GM19324 (cell line): Measurements from ENCODE around the gene GMDS.

Experiments
- ATAC-seq: cut with Tn5 transposase; IDR thresholded peaks from one replicate; pipeline ENCODE4 v1.9.1; 2021; ENCODE audit warnings: mild to moderate bottlenecking, moderate library complexity; ENCODE audit not compliant: unreplicated experiment, low FRiP score

Gene GMDS

GRCh38 chr6:2209226-2209809 is 36.1 kb downstream of the GMDS start:
- ATAC-seq: no peak

DNA sequence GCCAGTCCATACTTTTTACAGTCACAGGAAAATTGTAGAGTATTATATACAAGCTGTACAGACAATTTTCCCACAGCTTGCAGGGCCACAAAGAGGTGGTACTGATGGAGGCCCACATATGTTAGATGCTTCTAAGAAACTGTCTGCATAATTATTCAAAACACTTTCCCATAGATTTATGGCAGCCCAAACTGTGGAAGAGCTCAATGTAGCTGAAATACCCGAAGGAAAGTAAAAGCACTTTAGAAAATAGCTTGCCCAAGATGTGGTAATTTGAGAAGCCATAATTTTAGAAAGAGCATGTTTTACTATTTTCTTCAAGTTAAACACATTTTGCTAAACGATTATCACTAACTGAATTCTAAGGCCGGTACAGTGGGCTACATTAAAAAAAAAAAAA is 36.9 kb downstream of the GMDS start:
- ATAC-seq: no peak

DNA sequence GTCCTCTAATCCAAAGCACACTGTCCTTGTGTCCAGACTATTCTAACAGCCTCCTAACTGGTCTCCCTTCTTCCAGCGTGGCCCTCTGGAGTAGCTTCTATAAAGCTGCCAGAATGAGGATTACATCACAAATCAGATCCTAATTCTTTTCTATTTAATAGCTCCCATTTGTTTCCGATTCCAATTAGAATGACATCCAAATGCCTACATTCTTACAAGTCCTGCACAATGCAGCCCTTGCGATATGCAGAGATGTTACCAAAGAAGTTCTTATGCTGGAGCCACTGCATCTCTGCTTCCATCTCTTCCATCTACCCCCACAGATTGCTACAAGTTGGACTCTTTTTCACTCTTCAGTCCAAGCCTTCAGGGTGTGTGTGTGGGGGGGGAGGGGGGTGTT is 40.0 kb downstream of the GMDS start:
- ATAC-seq: no peak

GRCh38 chr6:2204272-2204671 is 41.1 kb downstream of the GMDS start:
- no peak for ATAC-seq

DNA sequence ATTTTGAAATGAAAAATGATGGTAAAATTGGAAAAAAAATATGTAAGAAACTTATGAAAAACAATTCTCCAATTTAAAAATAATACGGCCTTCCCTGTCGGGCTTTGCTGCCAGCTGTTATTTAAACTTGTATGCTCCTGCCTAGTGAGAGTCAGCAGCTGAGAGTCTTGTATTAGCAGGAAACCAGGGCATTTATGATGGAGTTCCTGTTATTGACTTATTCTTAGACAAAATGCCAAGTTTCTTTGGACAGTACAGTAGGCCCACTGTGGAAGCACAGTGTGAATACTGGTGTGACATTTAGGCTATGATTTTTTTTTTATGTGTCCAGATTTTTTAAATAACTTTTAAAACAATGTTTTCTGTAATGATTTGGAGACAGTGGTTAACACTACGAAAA is 42.1 kb downstream of the GMDS start:
- no peak for ATAC-seq

GRCh38 chr6:2197984-2198383 is 47.4 kb downstream of the GMDS start:
- ATAC-seq: no peak

- no peak for ATAC-seq
These were observed 48.2 kb downstream of the GMDS start for GRCh38 chr6:2197177-2197671.

DNA sequence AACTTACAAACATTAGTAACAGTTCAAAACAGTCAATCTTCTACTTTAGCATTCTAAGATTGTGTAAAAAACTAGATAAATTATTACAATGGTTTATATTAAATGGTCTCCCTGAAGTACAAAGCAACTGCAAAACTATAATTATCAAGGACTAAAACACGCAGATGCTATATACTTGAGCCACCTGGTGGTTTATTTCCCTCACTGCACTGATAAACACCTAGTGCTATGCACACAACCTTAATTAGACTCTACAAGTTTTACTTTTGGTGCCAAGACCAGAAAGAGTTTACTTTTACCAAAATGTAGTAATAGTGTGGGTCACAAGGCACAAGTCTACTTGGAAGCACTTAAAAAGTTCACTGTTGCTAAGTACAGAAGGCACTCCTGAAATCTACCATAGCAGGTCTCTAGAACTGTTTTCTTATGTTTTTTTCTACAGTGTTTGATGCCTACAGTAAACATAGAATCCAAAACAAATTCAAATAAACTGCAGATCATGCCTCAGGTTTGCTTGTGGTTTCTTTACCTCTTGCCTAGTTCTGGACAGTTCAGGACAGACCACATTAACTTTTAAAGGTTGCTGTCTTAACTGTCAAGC is 49.2 kb downstream of the GMDS start:
- ATAC-seq: no peak

DNA sequence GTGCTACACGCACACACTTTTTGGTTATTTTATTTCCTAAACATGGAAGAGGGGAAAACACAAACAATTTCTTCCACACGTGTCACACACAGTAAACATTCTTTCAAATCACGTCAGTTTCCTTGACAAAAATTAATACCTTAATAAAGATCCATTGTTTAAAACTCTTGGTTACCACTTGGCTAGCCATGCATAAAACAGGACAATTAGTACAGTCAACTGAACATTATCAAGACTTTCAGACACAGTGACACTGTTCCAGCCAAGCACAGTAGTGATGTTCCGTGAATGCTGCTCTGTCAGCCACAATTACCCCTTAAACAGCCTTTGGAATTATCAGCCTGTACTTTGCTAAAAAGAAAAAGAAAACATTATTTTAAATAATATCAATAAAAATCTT is 50.8 kb downstream of the GMDS start:
- ATAC-seq: no peak

DNA sequence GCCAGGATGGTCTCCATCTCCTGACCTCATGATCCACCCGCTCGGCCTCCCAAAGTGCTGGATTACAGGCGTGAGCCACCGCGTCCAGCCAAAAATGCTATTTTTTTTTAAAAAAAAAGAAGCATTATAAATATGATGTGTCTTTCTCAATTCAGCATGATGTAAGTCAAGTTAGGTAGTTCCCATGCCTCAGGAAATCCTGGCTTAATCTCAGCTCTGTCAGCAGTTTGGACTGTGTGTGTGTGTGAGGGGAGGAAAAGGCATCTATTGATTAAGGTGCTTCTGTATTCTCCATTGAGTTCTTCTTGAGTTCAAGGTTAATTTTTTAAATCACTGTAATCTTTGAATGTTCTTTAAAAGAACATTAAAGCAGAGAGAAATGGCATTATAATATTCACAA is 51.5 kb downstream of the GMDS start:
- no peak for ATAC-seq

DNA sequence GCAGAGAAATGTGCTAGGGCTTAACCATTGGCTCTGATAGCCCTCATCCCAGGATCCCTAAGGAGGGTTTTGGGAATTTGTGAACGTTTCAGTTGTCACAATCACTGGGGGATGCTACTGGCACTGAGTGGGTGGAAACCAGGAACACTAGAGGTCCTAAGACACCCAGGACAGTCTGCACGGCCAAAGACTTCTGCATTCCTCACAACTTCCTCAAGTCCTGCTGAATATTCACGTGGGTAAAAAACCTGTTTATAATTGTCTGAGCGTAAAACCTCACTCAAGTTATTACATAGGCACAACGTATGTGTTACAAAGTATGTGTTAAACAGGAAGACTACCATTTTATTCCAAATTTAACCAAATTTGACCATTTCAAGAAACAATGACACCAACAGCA is 52.4 kb downstream of the GMDS start:
- ATAC-seq: no peak

DNA sequence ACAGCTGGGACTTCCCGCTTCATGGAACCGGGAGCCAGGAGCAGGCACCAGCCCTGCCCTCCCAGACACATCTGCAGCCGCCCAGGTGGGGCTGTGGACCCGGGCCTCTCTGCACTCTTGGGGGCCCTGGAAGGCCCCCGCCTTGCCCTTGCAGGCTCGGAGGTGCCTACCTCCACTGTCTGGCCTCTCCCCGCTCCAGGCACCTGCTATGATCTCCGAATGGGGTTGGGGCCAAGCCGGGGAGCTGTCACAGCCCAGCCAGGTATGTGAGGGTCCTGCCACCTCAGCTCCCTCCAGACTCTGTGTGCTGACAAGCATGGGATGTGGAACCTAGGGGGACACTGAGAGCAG is 54.0 kb downstream of the GMDS start:
- ATAC-seq: no peak

DNA sequence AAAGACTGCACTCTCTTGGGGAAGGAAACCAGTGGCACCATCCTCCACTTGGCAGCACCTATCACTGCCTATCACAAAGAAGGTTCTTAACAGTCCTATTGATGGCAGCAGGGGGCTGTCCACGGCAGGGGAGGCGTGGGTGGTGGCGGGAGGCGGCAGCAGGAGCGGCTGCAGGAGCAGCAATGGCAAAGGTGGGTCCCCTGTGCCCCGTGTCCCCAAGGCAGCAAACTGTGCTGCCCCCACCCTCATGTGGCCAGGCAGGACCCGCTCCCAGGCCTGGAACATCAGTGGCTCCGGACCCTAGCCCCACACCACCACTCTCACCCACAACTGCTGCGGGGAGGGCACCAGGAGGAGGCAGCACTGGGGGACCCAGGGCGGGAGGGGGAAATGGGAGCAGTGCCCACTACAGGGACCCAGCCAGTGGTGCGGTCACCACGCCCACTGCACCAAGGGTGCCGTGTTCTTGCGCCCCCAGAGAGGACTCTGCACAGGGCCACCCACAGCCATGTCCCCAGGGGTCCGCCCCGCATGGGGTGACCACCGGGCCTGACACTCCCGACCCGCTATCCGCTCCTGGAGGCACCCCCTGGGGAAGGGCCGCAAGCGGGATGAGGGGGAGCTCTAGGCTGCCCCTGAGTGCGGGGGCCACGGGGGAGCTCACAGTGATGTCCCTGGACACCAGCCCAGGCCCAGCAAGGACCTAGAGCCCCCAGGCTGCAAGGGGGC is 54.6 kb downstream of the GMDS start:
- ATAC-seq: no peak

DNA sequence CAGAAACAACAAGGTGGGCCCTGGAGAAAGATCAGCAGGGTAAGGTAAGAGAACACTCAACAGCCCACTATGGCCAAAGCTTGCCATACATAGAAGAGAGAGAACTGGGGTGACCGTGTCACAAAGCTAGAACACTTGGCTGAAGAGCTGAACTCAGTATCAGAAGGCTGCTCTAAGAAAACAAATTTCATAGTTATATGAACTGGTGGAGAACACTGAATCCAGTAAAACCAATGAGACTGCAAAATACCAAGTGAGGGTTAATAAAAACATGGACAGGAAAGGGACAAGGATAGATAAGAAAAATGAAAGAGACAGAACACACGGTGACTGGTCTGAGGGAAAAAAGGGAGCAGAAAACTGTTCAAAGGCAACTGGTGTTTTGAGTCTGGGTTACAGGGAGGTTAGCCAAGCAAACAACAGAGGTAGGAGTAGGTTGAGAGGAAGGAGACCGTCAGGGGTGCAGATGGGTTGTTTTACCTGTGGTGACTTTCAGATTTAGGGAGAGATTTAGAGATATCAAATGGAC is 56.5 kb downstream of the GMDS start:
- no peak for ATAC-seq

DNA sequence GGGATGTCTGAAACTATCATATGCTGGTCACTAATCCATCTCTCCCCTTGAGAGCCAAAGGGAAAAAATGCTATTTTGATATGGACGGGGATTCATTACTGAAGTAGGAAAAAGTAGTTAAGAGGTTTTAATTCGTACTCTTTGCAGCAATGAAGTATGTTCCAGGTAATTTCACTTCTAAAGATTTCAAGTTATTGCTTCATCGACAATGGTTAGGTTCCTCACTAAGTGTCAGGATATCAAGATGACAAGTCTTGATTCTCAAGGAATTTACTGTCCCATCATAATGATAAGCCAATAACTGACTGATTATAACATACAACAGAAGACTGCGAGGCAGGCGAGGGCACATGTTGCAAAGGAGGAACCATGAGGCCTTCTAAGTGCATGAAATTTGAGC is 57.0 kb downstream of the GMDS start:
- ATAC-seq: no peak

DNA sequence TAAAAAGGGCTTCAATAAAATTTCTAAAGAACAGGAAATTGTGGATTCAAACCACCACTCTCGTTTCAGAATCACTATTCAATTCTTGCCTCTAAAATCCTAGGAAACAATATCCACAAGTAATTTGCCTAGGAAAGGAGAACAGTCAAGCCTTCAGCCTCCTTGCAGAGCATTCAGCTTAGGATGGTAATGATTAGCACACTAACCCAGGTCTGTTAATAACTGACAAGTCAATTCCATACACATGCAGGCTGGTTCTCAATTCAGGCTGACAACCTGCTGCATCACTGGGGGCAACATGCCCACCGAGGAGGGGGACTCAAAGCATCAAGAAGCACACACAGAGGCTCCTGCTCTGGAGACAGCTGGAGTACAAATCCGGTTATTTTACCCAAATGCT is 57.6 kb downstream of the GMDS start:
- ATAC-seq: no peak

DNA sequence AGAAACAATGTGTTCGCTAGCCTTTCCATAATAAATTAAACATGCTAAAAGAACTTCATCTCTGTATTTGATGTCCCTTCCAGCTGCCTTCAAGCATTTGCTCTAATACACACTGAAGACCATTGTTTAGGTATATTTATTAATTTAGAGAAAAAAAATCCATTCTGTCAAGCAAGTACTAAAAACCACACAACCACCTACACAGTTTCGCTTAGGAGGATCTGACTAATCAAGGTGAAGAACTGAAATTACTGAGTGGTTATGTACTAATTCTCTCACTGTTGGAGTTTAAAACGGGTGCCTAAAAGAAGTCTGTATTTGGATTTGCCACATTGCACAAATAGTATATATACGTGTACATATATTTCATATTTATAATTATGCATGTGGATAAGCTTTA is 58.9 kb downstream of the GMDS start:
- ATAC-seq: no peak

DNA sequence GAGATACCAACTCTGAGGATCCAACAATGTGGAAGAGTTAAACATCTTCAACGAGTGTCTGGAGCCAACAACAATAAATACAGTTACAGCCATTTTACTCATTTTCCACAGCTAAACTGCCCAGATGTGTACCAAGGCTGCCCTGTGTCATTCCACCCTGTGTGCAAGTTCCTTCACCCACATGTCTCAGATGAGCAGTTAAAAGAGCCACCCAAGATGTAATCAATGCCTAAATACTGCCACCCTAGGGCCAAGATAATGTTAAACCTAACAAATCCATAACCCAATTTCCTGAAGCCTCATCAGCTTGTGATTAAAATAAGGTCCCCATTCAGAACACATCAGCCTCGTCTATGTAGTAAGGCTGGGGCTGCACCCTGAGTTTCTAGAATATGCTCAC is 59.9 kb downstream of the GMDS start:
- no peak for ATAC-seq

- no peak for ATAC-seq
These were observed 60.5 kb downstream of the GMDS start for GRCh38 chr6:2184700-2185455.

GRCh38 chr6:2183752-2184151 is 61.7 kb downstream of the GMDS start:
- no peak for ATAC-seq

- no peak for ATAC-seq
These were observed 62.2 kb downstream of the GMDS start for GRCh38 chr6:2183246-2183645.
